Measurements from ENCODE around the gene RBPJL. TPM values are rescaled to one million over a fixed set of nuclear protein-coding genes. Genes with fewer than 3 reads are reported as not detected.

RBPJL gene
- total RNA-seq, 1 donor from 2014 or later, result not detected

GRCh38 chr20:45353746-45354145, 47.1 kb downstream of the RBPJL start:
- H3K36me3 ChIP-seq, result no peaks in the 10 kb centered on the region
- H3K4me2 ChIP-seq, result no peak overlapping the region
- Mint-ChIP-seq H3K27me3 (ENCODE audit: insufficient read depth, low read depth) (peaks cover 6% of the 10 kb centered on the region), H3K9me3 (no peaks in the 10 kb centered on the region), H3K4me3 (no peak overlapping the region), H3K4me1 (peaks cover 6% of the 10 kb centered on the region), H3K27ac (no peak overlapping the region), H3K36me3 (no peaks in the 10 kb centered on the region)
- TF ChIP-seq CTCF (IDR thresholded peaks at IDR 0.05), result no peak
- TF ChIP-seq EZH2 (IDR thresholded peaks at IDR 0.05), result no peak
- TF ChIP-seq EZH2phosphoT487 (IDR thresholded peaks at IDR 0.05), result no peak
- no peaks in the 10 kb centered on the region for H3K79me2 ChIP-seq (ENCODE audit: low read depth)
- no peak for DNase-seq (ENCODE audit: low spot score)
- no peak overlapping the region for H3K27ac ChIP-seq
- no peak overlapping the region for H3K4me3 ChIP-seq
- H2AFZ ChIP-seq (replicated peaks), result no peak overlapping the region
- H3K27me3 ChIP-seq, result no peaks in the 10 kb centered on the region
- peaks cover 3% of the 10 kb centered on the region for H3F3A ChIP-seq (ENCODE audit: low read depth)
- H3K9ac ChIP-seq, result no peak overlapping the region
- no peaks in the 10 kb centered on the region for H4K20me1 ChIP-seq (ENCODE audit: low read depth)
- no peaks in the 10 kb centered on the region for H3K9me3 ChIP-seq (ENCODE audit: low read depth)
- H3K4me1 ChIP-seq, result peaks cover 11% of the 10 kb centered on the region

DNA sequence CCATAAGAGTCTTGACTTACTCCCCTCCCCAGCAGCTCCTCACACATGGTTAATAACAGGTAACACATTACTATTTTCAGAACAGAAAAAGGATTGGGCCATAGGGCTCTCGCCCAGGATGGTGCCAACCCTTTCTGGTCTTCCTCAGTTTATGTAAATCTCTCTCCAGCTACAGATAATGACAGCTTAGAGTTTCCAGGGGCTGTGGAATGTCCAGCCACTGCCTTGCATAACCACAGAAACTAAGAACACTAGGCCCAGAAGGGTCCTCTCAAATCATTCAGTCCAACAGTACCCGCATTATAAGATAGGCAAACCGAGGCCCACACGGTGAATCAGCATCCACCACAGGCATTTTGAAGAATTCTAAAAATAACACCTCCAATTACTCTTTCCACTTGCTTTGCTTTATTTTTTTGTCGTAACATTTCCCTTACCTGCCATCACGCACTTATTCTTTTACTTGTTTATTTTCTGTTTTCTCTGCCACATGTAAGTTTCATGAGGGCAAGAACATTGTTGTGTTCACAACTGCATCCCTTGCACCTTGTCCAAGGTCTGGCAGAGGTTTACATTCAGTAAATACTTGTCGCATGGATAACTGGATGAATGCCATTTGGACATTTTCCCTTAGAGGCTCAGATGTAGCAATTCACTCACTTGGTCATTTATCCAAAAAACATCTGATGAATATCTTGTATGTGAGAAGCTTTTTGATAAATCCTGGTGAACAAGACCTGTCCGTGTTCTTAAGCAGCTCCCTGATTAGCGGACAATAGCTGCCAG, 48.0 kb downstream of the RBPJL start:
- Histone ChIP-seq H3K9me3 (ENCODE audit: low read depth) (no peaks in the 10 kb centered on the region), H4K20me1 (ENCODE audit: low read depth) (no peaks in the 10 kb centered on the region), H3F3A (ENCODE audit: low read depth) (no peaks in the 10 kb centered on the region), H2AFZ (replicated peaks) (no peak overlapping the region), H3K9ac (no peak overlapping the region), H3K4me3 (no peak overlapping the region), H3K27ac (no peak overlapping the region), H3K27me3 (no peaks in the 10 kb centered on the region), H3K4me2 (no peak overlapping the region), H3K79me2 (ENCODE audit: low read depth) (no peaks in the 10 kb centered on the region), H3K4me1 (peaks cover 11% of the 10 kb centered on the region), H3K36me3 (no peaks in the 10 kb centered on the region)
- Mint-ChIP-seq H3K4me3 (no peak overlapping the region), H3K36me3 (no peaks in the 10 kb centered on the region), H3K9me3 (no peaks in the 10 kb centered on the region), H3K27me3 (ENCODE audit: insufficient read depth, low read depth) (peaks cover 6% of the 10 kb centered on the region), H3K27ac (no peak overlapping the region), H3K4me1 (peaks cover 8% of the 10 kb centered on the region)
- no peak for DNase-seq (ENCODE audit: low spot score)
- TF ChIP-seq CTCF (IDR thresholded peaks at IDR 0.05) (no peak), EZH2phosphoT487 (IDR thresholded peaks at IDR 0.05) (no peak), EZH2 (IDR thresholded peaks at IDR 0.05) (no peak)

DNA sequence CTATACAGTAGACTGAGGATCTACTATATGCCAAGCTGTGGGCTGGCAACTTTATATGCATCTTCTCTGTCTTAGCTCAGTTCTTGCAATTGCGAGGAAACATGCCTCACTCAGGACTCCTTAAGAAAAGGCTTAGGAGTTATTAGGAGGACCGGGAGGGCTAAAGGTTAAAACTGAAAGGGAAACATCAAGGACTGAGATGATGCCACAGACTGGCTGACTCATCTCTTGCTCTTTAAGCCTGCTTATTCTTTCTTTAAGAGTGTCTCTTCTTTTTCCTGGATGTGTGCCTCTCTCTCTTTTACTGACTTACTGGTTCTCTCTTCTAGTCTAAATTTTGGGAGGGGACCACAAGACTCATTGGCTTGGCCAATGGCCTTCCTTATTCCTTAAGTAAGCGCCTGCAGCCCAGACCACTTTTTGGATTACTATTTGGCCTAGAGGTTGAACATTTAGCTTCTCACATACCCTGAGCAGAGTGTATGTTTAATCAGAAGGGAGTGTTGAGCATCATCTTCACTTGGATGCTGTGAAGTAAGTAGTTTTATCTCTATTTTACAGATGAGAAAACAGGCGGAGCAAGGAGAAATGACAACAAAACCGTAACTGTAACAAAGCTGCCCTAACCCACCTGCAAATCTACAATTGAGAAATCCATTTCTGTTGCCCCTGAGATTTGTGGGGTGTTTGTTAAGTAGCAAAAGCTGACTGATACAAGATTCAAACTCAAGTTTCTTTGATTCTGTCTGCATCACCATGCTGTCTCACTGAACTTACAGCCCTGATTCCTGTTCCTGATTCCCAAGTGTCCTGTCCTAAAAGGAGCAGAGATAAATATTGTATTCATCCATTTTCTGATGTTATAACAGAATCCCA, 48.8 kb downstream of the RBPJL start:
- H3K4me1 Mint-ChIP-seq, result peaks cover 8% of the 10 kb centered on the region
- no peak overlapping the region for H3K4me3 ChIP-seq

More for the DNA sequence above, 48.8 kb downstream of the RBPJL start:
- DNase-seq (ENCODE audit: low spot score), result no peak
- Histone ChIP-seq H3K36me3 (no peaks in the 10 kb centered on the region), H3K9me3 (ENCODE audit: low read depth) (no peaks in the 10 kb centered on the region), H3F3A (ENCODE audit: low read depth) (no peaks in the 10 kb centered on the region), H3K27me3 (no peaks in the 10 kb centered on the region), H3K4me1 (peaks cover 11% of the 10 kb centered on the region), H4K20me1 (ENCODE audit: low read depth) (no peaks in the 10 kb centered on the region), H3K27ac (no peak overlapping the region), H3K4me2 (no peak overlapping the region), H3K79me2 (ENCODE audit: low read depth) (no peaks in the 10 kb centered on the region), H3K9ac (no peak overlapping the region), H2AFZ (replicated peaks) (no peak overlapping the region)
- peaks cover 6% of the 10 kb centered on the region for H3K27me3 Mint-ChIP-seq (ENCODE audit: insufficient read depth, low read depth)
- no peak overlapping the region for H3K4me3 Mint-ChIP-seq
- TF ChIP-seq EZH2 (IDR thresholded peaks at IDR 0.05), result no peak
- TF ChIP-seq CTCF (IDR thresholded peaks at IDR 0.05), result no peak
- no peak for TF ChIP-seq EZH2phosphoT487 (IDR thresholded peaks at IDR 0.05)
- no peaks in the 10 kb centered on the region for H3K36me3 Mint-ChIP-seq
- H3K9me3 Mint-ChIP-seq, result no peaks in the 10 kb centered on the region
- no peak overlapping the region for H3K27ac Mint-ChIP-seq

Measured in neural progenitor cell (in vitro differentiated cells).